Skeletal muscle cell (primary cell): ENCODE measurements around the gene CABP2.
"Not testable (repeated sequence)": the region's sequence is repeated elsewhere in the genome, so short reads cannot be mapped to it uniquely, and the experiment has no call there.

ENCODE experiments used
- DNase-seq: peaks from one replicate; pipeline ENCODE4 v3.0.0-alpha.2; 2010; ENCODE audit warnings: low read depth
- H3K4me3 ChIP-seq: 2 replicates; pipeline ENCODE4 v1.5.1; 2011; ENCODE audit warnings: low read depth, mild to moderate bottlenecking, control low read depth, low read length, moderate library complexity

Gene CABP2

GRCh38 chr11:67514116-67514515, 9.1 kb downstream of the CABP2 start:
- H3K4me3 ChIP-seq, result no peak overlapping the region
- DNase-seq, result no peak

GRCh38 chr11:67511558-67511957, 11.7 kb downstream of the CABP2 start:
- DNase-seq, result not testable (repeated sequence)

GRCh38 chr11:67510023-67510345, 13.3 kb downstream of the CABP2 start:
- no peak overlapping the region for H3K4me3 ChIP-seq
- DNase-seq, result no peak

More at GRCh38 chr11:67511558-67511957, 11.7 kb downstream of the CABP2 start:
- H3K4me3 ChIP-seq, result not testable (repeated sequence)

- DNase-seq, result peak; percentile 82
Observed at GRCh38 chr11:67508486-67509121, 14.6 kb downstream of the CABP2 start.

GRCh38 chr11:67507864-67508485, 15.3 kb downstream of the CABP2 start, which contains the start of gene CDK2AP2:
TSS of gene CDK2AP2 (minus strand) at chr11:67508162. CDS start at chr11:67508082, 80 bp downstream.
- H3K4me3 ChIP-seq, result peak within 1 kb of the TSS; percentile 76
- DNase-seq, result peak; percentile 99

More at GRCh38 chr11:67508486-67509121, 14.6 kb downstream of the CABP2 start:
- H3K4me3 ChIP-seq, result peak overlapping the region; percentile 76

GRCh38 chr11:67507242-67507863, 15.9 kb downstream of the CABP2 start:
- DNase-seq, result no peak

GRCh38 chr11:67506426-67507051, 16.7 kb downstream of the CABP2 start:
- no peak for DNase-seq
- H3K4me3 ChIP-seq, result no peak overlapping the region

More at GRCh38 chr11:67507242-67507863, 15.9 kb downstream of the CABP2 start:
- H3K4me3 ChIP-seq, result peak overlapping the region; percentile 76

- peak; percentile 47 for DNase-seq
- H3K4me3 ChIP-seq, result peak overlapping the region; percentile 60
Observed at GRCh38 chr11:67505605-67506396, 17.4 kb downstream of the CABP2 start.

GRCh38 chr11:67504950-67505581, 18.2 kb downstream of the CABP2 start, which contains the start of gene PITPNM1:
TSS of gene PITPNM1 (minus strand) at chr11:67505363. CDS start at chr11:67504180, 1,183 bp downstream.
- DNase-seq, result no peak
- H3K4me3 ChIP-seq, result peak within 1 kb of the TSS; percentile 60

- no peak for DNase-seq
- peak overlapping the region; percentile 60 for H3K4me3 ChIP-seq
Observed at GRCh38 chr11:67504005-67504949, 19.0 kb downstream of the CABP2 start.

GRCh38 chr11:67503119-67504004, 19.9 kb downstream of the CABP2 start:
- no peak for DNase-seq
- peak overlapping the region; percentile 60 for H3K4me3 ChIP-seq

GRCh38 chr11:67502328-67502979, 20.8 kb downstream of the CABP2 start:
- no peak for DNase-seq

GRCh38 chr11:67501854-67502253, 21.4 kb downstream of the CABP2 start:
- DNase-seq, result no peak
- no peak overlapping the region for H3K4me3 ChIP-seq

More at GRCh38 chr11:67502328-67502979, 20.8 kb downstream of the CABP2 start:
- H3K4me3 ChIP-seq, result no peak overlapping the region

- DNase-seq, result no peak
- H3K4me3 ChIP-seq, result no peak overlapping the region
Observed at GRCh38 chr11:67500831-67501715, 22.2 kb downstream of the CABP2 start.

- no peak overlapping the region for H3K4me3 ChIP-seq
- DNase-seq, result no peak
Observed at GRCh38 chr11:67500484-67500821, 22.8 kb downstream of the CABP2 start.
